Skeletal muscle tissue (tissue), 4 donors: ENCODE measurements around the gene TNFRSF19. TPM values are rescaled to one million over a fixed set of nuclear protein-coding genes. Genes with fewer than 3 reads are reported as not detected.

Experiments
- H3K27ac ChIP-seq: one replicate; pipeline ENCODE4 v1.7.0; 2013; ENCODE audit warnings: mild to moderate bottlenecking, low read depth, low read length, inconsistent platforms
- H3K27me3 ChIP-seq, 3 donors: one replicate each; pipeline ENCODE4 v1.7.0; 2013; ENCODE audit warnings: low read length in 3 of 3; ENCODE audit not compliant: control insufficient read depth in 3 of 3, insufficient read depth in 3 of 3
- H3K36me3 ChIP-seq, 3 donors: one replicate each; pipeline ENCODE4 v1.7.0; 2013; ENCODE audit warnings: low read length in 3 of 3; ENCODE audit not compliant: control insufficient read depth in 3 of 3, insufficient read depth in 3 of 3
- H3K4me1 ChIP-seq, 3 donors: one replicate each; pipeline ENCODE4 v1.7.0; 2013; ENCODE audit warnings: low read length in 3 of 3, mild to moderate bottlenecking in 3 of 3; ENCODE audit not compliant: control insufficient read depth in 3 of 3, insufficient read depth in 3 of 3
- H3K4me3 ChIP-seq, 3 donors: one replicate each; pipeline ENCODE4 v1.7.0; 2013; ENCODE audit warnings: low read length in 3 of 3
- H3K9ac ChIP-seq, 3 donors: one replicate each; pipeline ENCODE4 v1.7.0; 2013; ENCODE audit warnings: low read length in 3 of 3, mild to moderate bottlenecking in 3 of 3, moderate library complexity in 2 of 3, low read depth in 1 of 3
- H3K9me3 ChIP-seq, 3 donors: one replicate each; pipeline ENCODE4 v1.7.0; 2013; ENCODE audit warnings: low read length in 3 of 3; ENCODE audit not compliant: control insufficient read depth in 3 of 3
- total RNA-seq: library from RNA; depleted of rRNA; stranded (reverse); fragments of >200 nt; gene quantifications from one replicate; pipeline ENCODE4 v1.2.3, GENCODE V29; 2014
- donor health status: Osteomylitis.

Gene TNFRSF19
- total RNA-seq, 1 donor from 2014 or later = 13.0 TPM

- H3K36me3 ChIP-seq = no peaks in the 10 kb centered on the region
- no peak overlapping the region for H3K27ac ChIP-seq
- no peaks in the 10 kb centered on the region for H3K27me3 ChIP-seq
- H3K9me3 ChIP-seq = no peaks in the 10 kb centered on the region
- no peak overlapping the region for H3K4me3 ChIP-seq
- peaks cover 0 to 10% (median 8%) of the 10 kb centered on the region in 3 donors for H3K4me1 ChIP-seq
- H3K9ac ChIP-seq = no peak overlapping the region
Measured at GRCh38 chr13:23563085-23563845, 6.9 kb upstream of the TNFRSF19 start.

- Histone ChIP-seq H3K9ac (no peak overlapping the region), H3K36me3 (no peaks in the 10 kb centered on the region), H3K4me3 (no peak overlapping the region), H3K9me3 (no peaks in the 10 kb centered on the region), H3K27ac (no peak overlapping the region), H3K27me3 (no peaks in the 10 kb centered on the region), H3K4me1 (peaks cover 4 to 11% (median 9%) of the 10 kb centered on the region in 3 donors)
Measured at GRCh38 chr13:23567906-23568460, 2.2 kb upstream of the TNFRSF19 start.

GRCh38 chr13:23570921-23571315, 706 bp downstream of the TNFRSF19 start:
- H3K4me1 ChIP-seq = peaks cover 4 to 11% (median 9%) of the 10 kb centered on the region in 3 donors
- no peaks in the 10 kb centered on the region for H3K27me3 ChIP-seq
- peak overlapping the region in 2 of 3 donors; percentile 38 to 68 for H3K4me3 ChIP-seq
- no peaks in the 10 kb centered on the region for H3K36me3 ChIP-seq
- H3K27ac ChIP-seq = peak overlapping the region; percentile 42
- H3K9ac ChIP-seq = peak overlapping the region; percentile 14 to 78 (median 45)
- no peaks in the 10 kb centered on the region for H3K9me3 ChIP-seq

- peak overlapping the region; percentile 45 to 78 (median 46) for H3K9ac ChIP-seq
- peak overlapping the region; percentile 42 for H3K27ac ChIP-seq
- no peaks in the 10 kb centered on the region for H3K27me3 ChIP-seq
- H3K36me3 ChIP-seq = no peaks in the 10 kb centered on the region
- H3K9me3 ChIP-seq = no peaks in the 10 kb centered on the region
- H3K4me3 ChIP-seq = peak overlapping the region in 2 of 3 donors; percentile 12 to 68
- H3K4me1 ChIP-seq = peaks cover 4 to 11% (median 9%) of the 10 kb centered on the region in 3 donors
Measured at GRCh38 chr13:23571431-23571830, 1.2 kb downstream of the TNFRSF19 start.

- no peak overlapping the region for H3K27ac ChIP-seq
- no peak overlapping the region for H3K4me3 ChIP-seq
- H3K9me3 ChIP-seq = no peaks in the 10 kb centered on the region
Measured at GRCh38 chr13:23572836-23573235, 2.6 kb downstream of the TNFRSF19 start.

GRCh38 chr13:23574421-23575145, 4.4 kb downstream of the TNFRSF19 start:
- Histone ChIP-seq H3K4me3 (no peak overlapping the region), H3K9me3 (no peaks in the 10 kb centered on the region), H3K4me1 (peaks cover 8 to 17% (median 13%) of the 10 kb centered on the region in 3 donors), H3K27me3 (no peaks in the 10 kb centered on the region), H3K27ac (no peak overlapping the region), H3K9ac (no peak overlapping the region), H3K36me3 (no peaks in the 10 kb centered on the region)

More at GRCh38 chr13:23572836-23573235, 2.6 kb downstream of the TNFRSF19 start:
- Histone ChIP-seq H3K9ac (peak overlapping the region in 1 of 3 donors; percentile 78), H3K27me3 (no peaks in the 10 kb centered on the region), H3K36me3 (no peaks in the 10 kb centered on the region), H3K4me1 (peaks cover 4 to 11% (median 9%) of the 10 kb centered on the region in 3 donors)

- Histone ChIP-seq H3K9ac (no peak overlapping the region), H3K27me3 (no peaks in the 10 kb centered on the region), H3K27ac (no peak overlapping the region), H3K9me3 (no peaks in the 10 kb centered on the region), H3K36me3 (no peaks in the 10 kb centered on the region), H3K4me1 (peaks cover 7 to 8% (median 8%) of the 10 kb centered on the region in 3 donors), H3K4me3 (no peak overlapping the region)
Measured at GRCh38 chr13:23575632-23576031, 5.4 kb downstream of the TNFRSF19 start.

GRCh38 chr13:23578411-23579071, 8.3 kb downstream of the TNFRSF19 start:
- peak overlapping the region; percentile 70 for H3K27ac ChIP-seq
- no peaks in the 10 kb centered on the region for H3K27me3 ChIP-seq
- peak overlapping the region; percentile 70 to 92 (median 87) for H3K9ac ChIP-seq
- H3K36me3 ChIP-seq = no peaks in the 10 kb centered on the region
- peaks cover 6 to 8% (median 7%) of the 10 kb centered on the region in 3 donors for H3K4me1 ChIP-seq
- no peaks in the 10 kb centered on the region for H3K9me3 ChIP-seq
- peak overlapping the region; percentile 90 to 96 (median 92) for H3K4me3 ChIP-seq

GRCh38 chr13:23579072-23579895, 9.1 kb downstream of the TNFRSF19 start:
- H3K27ac ChIP-seq = peak overlapping the region; percentile 70
- peak overlapping the region; percentile 90 to 96 (median 92) for H3K4me3 ChIP-seq
- H3K27me3 ChIP-seq = no peaks in the 10 kb centered on the region
- H3K9me3 ChIP-seq = no peaks in the 10 kb centered on the region
- peaks cover 6 to 8% (median 7%) of the 10 kb centered on the region in 3 donors for H3K4me1 ChIP-seq
- H3K9ac ChIP-seq = peak overlapping the region; percentile 70 to 92 (median 87)
- no peaks in the 10 kb centered on the region for H3K36me3 ChIP-seq
